GM19452 (cell line): ENCODE results near the gene SAXO1.

ENCODE experiments used
- ATAC-seq: cut with Tn5 transposase; IDR thresholded peaks from one replicate; pipeline ENCODE4 v1.9.1; 2021; ENCODE audit not compliant: unreplicated experiment

The SAXO1 gene

GRCh38 chr9:18888290-18888689 lies 144.7 kb downstream of the SAXO1 start:
- no peak for ATAC-seq

GRCh38 chr9:18887546-18887945 lies 145.5 kb downstream of the SAXO1 start:
- ATAC-seq = no peak

GRCh38 chr9:18881758-18882157 lies 151.3 kb downstream of the SAXO1 start:
- no peak for ATAC-seq

GRCh38 chr9:18877984-18878383 lies 155.0 kb downstream of the SAXO1 start:
- no peak for ATAC-seq
